Trophoblast cell (in vitro differentiated cells and primary cell): ENCODE data around the gene CST11.
"Not testable (repeated sequence)": the region's sequence is repeated elsewhere in the genome, so short reads cannot be mapped to it uniquely, and the experiment has no call there.

Experiments
- DNase-seq, 2 donors: peaks; one replicate each; pipeline ENCODE4 v3.0.0-alpha.2; 2016
- H2AFZ ChIP-seq: 2 replicates; pipeline ENCODE4 v1.6.1; 2013; ENCODE audit warnings: low read length, moderate library complexity, mild to moderate bottlenecking; ENCODE audit not compliant: insufficient read depth, poor library complexity
- H2AK5ac ChIP-seq: 2 replicates; pipeline ENCODE4 v1.6.1; 2013; ENCODE audit warnings: mild to moderate bottlenecking, low read length
- H2BK120ac ChIP-seq: 2 replicates; pipeline ENCODE4 v1.6.1; 2013; ENCODE audit warnings: low read length, mild to moderate bottlenecking, moderate library complexity; ENCODE audit not compliant: insufficient read depth, poor library complexity
- H2BK12ac ChIP-seq: 2 replicates; pipeline ENCODE4 v1.6.1; 2013; ENCODE audit warnings: mild to moderate bottlenecking, low read length, moderate library complexity
- H2BK5ac ChIP-seq: 2 replicates; pipeline ENCODE4 v1.6.1; 2013; ENCODE audit warnings: low read length, low read depth, moderate library complexity, mild to moderate bottlenecking; ENCODE audit not compliant: poor library complexity
- H3K14ac ChIP-seq: 2 replicates; pipeline ENCODE4 v1.6.1; 2013; ENCODE audit warnings: mild to moderate bottlenecking, low read length
- H3K18ac ChIP-seq: 2 replicates; pipeline ENCODE4 v1.6.1; 2013; ENCODE audit warnings: mild to moderate bottlenecking, low read length
- H3K23ac ChIP-seq: 2 replicates; pipeline ENCODE4 v1.6.1; 2013; ENCODE audit warnings: low read length
- H3K27ac ChIP-seq: 2 replicates; pipeline ENCODE4 v1.5.1; 2013; ENCODE audit warnings: low read depth, mild to moderate bottlenecking, inconsistent platforms, low read length, moderate library complexity
- H3K27me3 ChIP-seq: 2 replicates; pipeline ENCODE4 v1.6.1; 2013; ENCODE audit warnings: inconsistent platforms, mild to moderate bottlenecking, low read length, moderate library complexity; ENCODE audit not compliant: insufficient read depth
- H3K36me3 ChIP-seq, 2 experiments: 1 replicate in 1 of 2; 2 replicates in 1 of 2; pipeline ENCODE4 v1.6.1; 2013; ENCODE audit warnings: low read length in 2 of 2, mild to moderate bottlenecking in 2 of 2, moderate library complexity in 1 of 2; ENCODE audit not compliant: insufficient read depth in 2 of 2, control insufficient read depth in 1 of 2
- H3K4ac ChIP-seq: 2 replicates; pipeline ENCODE4 v1.6.1; 2013; ENCODE audit warnings: low read depth, mild to moderate bottlenecking, low read length, moderate library complexity
- H3K4me1 ChIP-seq, 2 experiments: 1 replicate in 1 of 2; 2 replicates in 1 of 2; pipeline ENCODE4 v1.6.1; 2013; ENCODE audit warnings: low read length in 2 of 2, mild to moderate bottlenecking in 2 of 2, moderate library complexity in 1 of 2; ENCODE audit not compliant: insufficient read depth in 2 of 2, control insufficient read depth in 1 of 2
- H3K4me2 ChIP-seq: 2 replicates; pipeline ENCODE4 v1.6.1; 2013; ENCODE audit warnings: inconsistent platforms, mild to moderate bottlenecking, low read length, moderate library complexity
- H3K4me3 ChIP-seq: 2 replicates; pipeline ENCODE4 v1.5.1; 2013; ENCODE audit warnings: mild to moderate bottlenecking, low read depth, low read length, inconsistent platforms
- H3K79me1 ChIP-seq: one replicate; pipeline ENCODE4 v1.6.1; 2013; ENCODE audit warnings: low read length
- H3K79me2 ChIP-seq: 2 replicates; pipeline ENCODE4 v1.6.1; 2013; ENCODE audit warnings: low read length, mild to moderate bottlenecking; ENCODE audit not compliant: control insufficient read depth, insufficient read depth, poor library complexity
- H3K9ac ChIP-seq: 2 replicates; pipeline ENCODE4 v1.6.1; 2013; ENCODE audit warnings: mild to moderate bottlenecking, low read length
- H3K9me3 ChIP-seq: 2 replicates; pipeline ENCODE4 v1.6.1; 2013; ENCODE audit warnings: low read depth, mild to moderate bottlenecking, control low read depth, inconsistent platforms, low read length; ENCODE audit not compliant: insufficient read depth
- H4K12ac ChIP-seq: 2 replicates; pipeline ENCODE4 v1.6.1; 2013; ENCODE audit warnings: low read depth, mild to moderate bottlenecking, low read length, moderate library complexity
- H4K8ac ChIP-seq: 2 replicates; pipeline ENCODE4 v1.6.1; 2013; ENCODE audit warnings: low read depth, mild to moderate bottlenecking, low read length, moderate library complexity
- H4K91ac ChIP-seq: one replicate; pipeline ENCODE4 v1.6.1; 2013; ENCODE audit warnings: low read depth, mild to moderate bottlenecking, low read length, moderate library complexity
- WGBS: extraction: QIAGEN DNeasy Blood & Tissue Kit; methylation state at CpG from one replicate; pipeline ENCODE4 v1.1.7; 2013; ENCODE audit warnings: missing lambda C conversion rate; ENCODE audit not compliant: insufficient read length, insufficient coverage; ENCODE audit errors: extremely low coverage; 5-methylcytosine and 5-hydroxymethylcytosine counted together

Gene CST11

GRCh38 chr20:23476015-23476754 lies 23.5 kb upstream of the CST11 start:
- Histone ChIP-seq H3K9ac (no peak overlapping the region), H3K14ac (no peak overlapping the region), H2BK120ac (no peak overlapping the region), H3K27ac (no peak overlapping the region), H3K4me3 (peak overlapping the region; percentile 37), H2BK5ac (no peak overlapping the region), H4K12ac (no peak overlapping the region), H3K79me2 (no peaks in the 10 kb centered on the region), H2AFZ (no peak overlapping the region), H3K23ac (peak overlapping the region; percentile 66), H3K18ac (no peak overlapping the region), H2AK5ac (no peak overlapping the region), H4K91ac (no peak overlapping the region), H3K79me1 (no peaks in the 10 kb centered on the region), H4K8ac (no peak overlapping the region), H2BK12ac (no peak overlapping the region), H3K4ac (no peak overlapping the region), H3K36me3 (no peaks in the 10 kb centered on the region), H3K4me1 (peaks cover 0 to 2% of the 10 kb centered on the region in 2 experiments), H3K4me2 (no peak overlapping the region), H3K27me3 (no peaks in the 10 kb centered on the region), H3K9me3 (peaks cover 10% of the 10 kb centered on the region)
- no peak for DNase-seq
- WGBS: no CpG with 5 or more reads among the region's 6 CpGs

- Histone ChIP-seq H3K36me3 (no peaks in the 10 kb centered on the region), H2AFZ (no peak overlapping the region), H2AK5ac (no peak overlapping the region), H3K4me1 (peaks cover 0 to 2% of the 10 kb centered on the region in 2 experiments), H3K27ac (no peak overlapping the region), H3K14ac (no peak overlapping the region), H2BK5ac (no peak overlapping the region), H3K79me1 (no peaks in the 10 kb centered on the region), H2BK120ac (no peak overlapping the region), H3K23ac (no peak overlapping the region), H3K18ac (no peak overlapping the region), H4K12ac (no peak overlapping the region), H3K9me3 (peaks cover 10% of the 10 kb centered on the region), H3K27me3 (no peaks in the 10 kb centered on the region), H3K79me2 (no peaks in the 10 kb centered on the region), H4K8ac (no peak overlapping the region), H3K4ac (no peak overlapping the region), H3K4me3 (no peak overlapping the region), H2BK12ac (no peak overlapping the region), H4K91ac (no peak overlapping the region), H3K9ac (no peak overlapping the region), H3K4me2 (no peak overlapping the region)
- no CpG with 5 or more reads among the region's 5 CpGs for WGBS
- peak in 1 of 2 donors; percentile 49 for DNase-seq
Measured at GRCh38 chr20:23475395-23475794, 22.7 kb upstream of the CST11 start.

GRCh38 chr20:23473293-23473692 lies 20.6 kb upstream of the CST11 start:
- not testable (repeated sequence) for H3K23ac ChIP-seq, H3K36me3 ChIP-seq, H3K27ac ChIP-seq, H3K4me1 ChIP-seq, H3K14ac ChIP-seq, H2BK120ac ChIP-seq, H3K18ac ChIP-seq, H3K79me1 ChIP-seq, DNase-seq, H4K8ac ChIP-seq, H3K27me3 ChIP-seq, H4K12ac ChIP-seq, H3K9me3 ChIP-seq, H3K9ac ChIP-seq, H2AFZ ChIP-seq, H4K91ac ChIP-seq, H3K4me2 ChIP-seq, H2BK12ac ChIP-seq, H3K4me3 ChIP-seq, H3K79me2 ChIP-seq, H3K4ac ChIP-seq, H2AK5ac ChIP-seq, H2BK5ac ChIP-seq
- no CpG with 5 or more reads among the region's 2 CpGs for WGBS

- not testable (repeated sequence) for H3K4me3 ChIP-seq, H3K23ac ChIP-seq, H3K79me1 ChIP-seq, H3K79me2 ChIP-seq, H3K36me3 ChIP-seq, H4K8ac ChIP-seq, H3K9me3 ChIP-seq, H3K4me2 ChIP-seq, H4K12ac ChIP-seq, H3K14ac ChIP-seq, H3K4me1 ChIP-seq, H2BK5ac ChIP-seq, H3K18ac ChIP-seq, H4K91ac ChIP-seq, H3K9ac ChIP-seq, H2BK120ac ChIP-seq, H2AK5ac ChIP-seq, DNase-seq, H3K27me3 ChIP-seq, H2BK12ac ChIP-seq, H3K4ac ChIP-seq, H2AFZ ChIP-seq, H3K27ac ChIP-seq
- no CpG with 5 or more reads among the region's 5 CpGs for whole genome bisulfite sequencing
Measured at GRCh38 chr20:23472306-23472705, 19.6 kb upstream of the CST11 start.
